ENCODE measurements around the gene DGLUCY. TPM values are rescaled to one million over a fixed set of nuclear protein-coding genes. Genes with fewer than 3 reads are reported as not detected.

Gene DGLUCY
- total and polyA plus RNA-seq, 2 of the 13 experiments (the other 11 are each of a cell fraction or from before 2014, with no cell fraction given) = 14.8 to 36.3 TPM

- H4K20me1 ChIP-seq (ENCODE audit: insufficient read depth, low read length) = no peaks in the 10 kb centered on the region
- POLR2A ChIA-PET = no interaction called here
- in situ Hi-C loops (cut with HindIII; ENCODE audit: extremely low pct_ligation_motif_present, low pct_unique_long_range_greater_than_20kb) = no loop called here
- ATAC-seq (no peak), DNase-seq (ENCODE audit: low spot score) (no peak), FAIRE-seq (no peak)
- no peak overlapping the region for H3K9ac ChIP-seq (ENCODE audit: insufficient read depth, low read depth, low read length)
- H3K4me2 ChIP-seq (ENCODE audit: low read depth, low read length) = no peak overlapping the region
- WGBS (ENCODE audit: low lambda C conversion rate) = 69% methylated on average over 24 of the region's 24 CpGs
- no peaks in the 10 kb centered on the region for H3K9me3 ChIP-seq (ENCODE audit: low read length)
- peaks cover 0 to 8% of the 10 kb centered on the region in 2 experiments; a peak in 2 of 5 replicates for H3K36me3 ChIP-seq (replicated peaks in 1 of 2; ENCODE audit: control insufficient read depth in 1 of 2, insufficient read depth in 2 of 2, low read length in 2 of 2)
- CTCF ChIA-PET (ENCODE audit: low intra/inter-chr PET ratio, low total read pairs) = no interaction called here
- intact Hi-C loops (cut with micrococcal nuclease; ENCODE audit: unreplicated experiment) = no loop called here
- no peak overlapping the region for H3K27ac ChIP-seq (ENCODE audit: extremely low read length, insufficient read depth, low read length)
- H3K27me3 ChIP-seq (ENCODE audit: control insufficient read depth in 1 of 2, insufficient read depth in 2 of 2, low read length in 2 of 2) = peaks cover 3 to 11% of the 10 kb centered on the region in 2 experiments; a peak in 3 of 5 replicates
- H3K79me2 ChIP-seq (ENCODE audit: insufficient read depth, low read length) = no peaks in the 10 kb centered on the region
- H3K4me1 ChIP-seq (ENCODE audit: insufficient read depth, low read length) = peaks cover 8% of the 10 kb centered on the region
- no peak overlapping the region for H3K4me3 ChIP-seq (replicated peaks in 1 of 3; ENCODE audit: insufficient read depth in 1 of 3, low read depth in 2 of 3, low read length in 3 of 3)
- BruUV-seq (replicated peaks) = no TSS peak
- no peak overlapping the region for H2AFZ ChIP-seq (ENCODE audit: low read length)
- TF ChIP-seq ZFY (CRISPR knock-in tag; IDR thresholded peaks at IDR 0.05) (no peak), ZNF280D (CRISPR knock-in tag; IDR thresholded peaks at IDR 0.05) (no peak), GZF1 (CRISPR knock-in tag; IDR thresholded peaks at IDR 0.05) (no peak), TFDP1 (CRISPR knock-in tag; IDR thresholded peaks at IDR 0.05; ENCODE audit: borderline replicate concordance) (no peak), ZEB1 (IDR thresholded peaks at IDR 0.05; ENCODE audit: insufficient replicate concordance, low read depth) (no peak), CEBPZ (IDR thresholded peaks at IDR 0.05; ENCODE audit: low read length) (no peak), HNRNPL (IDR thresholded peaks at IDR 0.05; ENCODE audit: low read depth, low read length) (no peak), ZNF674 (CRISPR knock-in tag; IDR thresholded peaks at IDR 0.05; ENCODE audit: low read depth) (no peak), ZNF570 (CRISPR knock-in tag; IDR thresholded peaks at IDR 0.05; ENCODE audit: borderline replicate concordance) (no peak), ZNF780A (CRISPR knock-in tag; IDR thresholded peaks at IDR 0.05) (no peak), TGIF2 (CRISPR knock-in tag; IDR thresholded peaks at IDR 0.05) (no peak), HOXD1 (CRISPR knock-in tag; IDR thresholded peaks at IDR 0.05) (no peak), ZNF232 (CRISPR knock-in tag; IDR thresholded peaks at IDR 0.05; ENCODE audit: borderline replicate concordance) (no peak), PAWR (CRISPR knock-in tag; IDR thresholded peaks at IDR 0.05; ENCODE audit: borderline replicate concordance) (no peak), NFE2L1 (CRISPR knock-in tag; IDR thresholded peaks at IDR 0.05; ENCODE audit: borderline replicate concordance) (no peak), HNRNPH1 (optimal IDR thresholded peaks at IDR 0.05; ENCODE audit: low read depth, low read length) (no peak)
Observed at GRCh38 chr14:91269076-91269991, 155.5 kb downstream of the DGLUCY start.

All from HepG2 (cell line).